Stimulated activated CD8-positive, alpha-beta memory T cell treated with anti-CD3 and anti-CD28 coated beads, Interleukin-4, amount 100 ng/mL, for 1 hour (primary cell): ENCODE results near the gene PSKH1.

Source experiments
- DNase-seq, 2 donors: peaks; one replicate each; pipeline ENCODE4 v3.0.0-alpha.2; 2020; ENCODE audit warnings: low read depth in 2 of 2, low spot score in 1 of 2

The PSKH1 gene

DNA sequence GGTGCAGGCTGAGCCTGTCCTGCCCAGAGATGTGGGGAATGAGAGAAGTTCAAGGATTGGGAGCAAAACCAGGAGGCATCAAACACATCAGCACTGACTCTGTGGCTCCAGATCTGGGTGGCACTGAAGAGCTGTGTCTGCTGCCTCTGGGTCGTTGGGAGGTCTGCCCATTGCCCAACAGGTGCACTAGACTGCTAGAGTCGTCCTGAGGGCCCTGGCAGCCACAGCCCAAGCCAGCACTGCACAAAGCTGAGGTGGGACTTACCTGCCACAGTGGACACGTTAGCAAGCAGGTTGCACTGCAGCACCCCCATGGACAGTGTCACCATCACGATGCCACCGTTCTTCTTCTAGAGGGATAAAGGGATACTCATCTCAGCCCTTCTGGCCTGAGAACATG is 84.0 kb downstream of the PSKH1 start:
- DNase-seq = no peak

DNA sequence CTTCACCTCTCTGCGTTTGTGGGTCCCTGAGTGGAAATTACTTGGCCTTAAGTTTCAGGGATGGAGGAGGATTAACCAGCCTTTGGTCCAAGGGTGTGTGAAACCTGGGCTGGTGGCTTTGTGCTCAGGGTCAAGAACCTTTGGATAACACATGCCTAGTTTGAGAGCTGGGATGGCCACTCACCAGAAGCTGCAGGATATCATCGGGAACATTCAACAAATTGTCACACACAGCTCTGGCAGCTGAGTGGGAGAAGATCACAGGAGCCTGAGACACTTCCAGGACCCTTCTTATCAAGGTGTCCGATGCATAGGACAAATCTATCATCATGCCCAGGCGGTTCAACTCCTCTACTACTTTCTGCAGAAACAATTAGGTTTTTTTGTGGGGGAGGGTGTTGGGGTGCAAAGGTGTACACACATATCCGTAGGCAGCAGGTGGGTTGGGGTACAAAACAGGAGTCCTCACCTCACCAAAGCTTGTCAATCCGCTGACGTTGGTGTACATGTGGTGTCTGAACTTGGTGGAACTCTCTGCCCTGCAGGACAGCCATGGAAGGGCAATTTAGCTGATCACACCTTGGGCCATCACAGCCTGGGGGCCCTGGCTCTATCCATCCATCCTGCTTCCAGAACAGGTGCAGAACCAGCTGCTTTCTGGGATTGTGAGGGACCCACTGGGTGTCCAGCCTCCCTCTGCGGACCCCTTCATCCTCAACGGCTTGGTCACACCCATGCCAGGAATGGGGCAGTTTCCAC is 84.6 kb downstream of the PSKH1 start:
- DNase-seq = no peak
